ENCODE results near the gene SPEF2.
A peak's percentile ranks its signal among the peaks of the same experiment; 100 is the strongest.

The SPEF2 gene

GRCh38 chr5:35773967-35774366, 156.3 kb downstream of the SPEF2 start:
- no peak for TF ChIP-seq CTCF (conservative IDR thresholded peaks at IDR 0.05; ENCODE audit: low read length)
- peak; percentile 71 for DNase-seq (ENCODE audit: low read depth)
- no peak overlapping the region for H3K4me3 ChIP-seq (ENCODE audit: low read length)

GRCh38 chr5:35776757-35777156, 159.1 kb downstream of the SPEF2 start:
- no peak for TF ChIP-seq CTCF (conservative IDR thresholded peaks at IDR 0.05; ENCODE audit: low read length)
- DNase-seq (ENCODE audit: low read depth): no peak
- no peak overlapping the region for H3K4me3 ChIP-seq (ENCODE audit: low read length)

- no peak overlapping the region for H3K4me3 ChIP-seq (ENCODE audit: low read length)
- DNase-seq (ENCODE audit: low read depth): peak; percentile 84
- TF ChIP-seq CTCF (conservative IDR thresholded peaks at IDR 0.05; ENCODE audit: low read length): peak; percentile 74
Measured at GRCh38 chr5:35777358-35778087, 159.9 kb downstream of the SPEF2 start.

GRCh38 chr5:35778259-35778769, 160.7 kb downstream of the SPEF2 start:
- no peak for TF ChIP-seq CTCF (conservative IDR thresholded peaks at IDR 0.05; ENCODE audit: low read length)
- DNase-seq (ENCODE audit: low read depth): no peak
- H3K4me3 ChIP-seq (ENCODE audit: low read length): no peak overlapping the region

GRCh38 chr5:35780236-35780635, 162.6 kb downstream of the SPEF2 start:
- DNase-seq (ENCODE audit: low read depth): no peak
- TF ChIP-seq CTCF (conservative IDR thresholded peaks at IDR 0.05; ENCODE audit: low read length): no peak
- no peak overlapping the region for H3K4me3 ChIP-seq (ENCODE audit: low read length)

GRCh38 chr5:35781181-35781790, 163.6 kb downstream of the SPEF2 start:
- peak overlapping the region; percentile 28 for H3K4me3 ChIP-seq (ENCODE audit: low read length)

More at GRCh38 chr5:35781181-35781790, 163.6 kb downstream of the SPEF2 start:
- peak; percentile 79 for DNase-seq (ENCODE audit: low read depth)
- no peak for TF ChIP-seq CTCF (conservative IDR thresholded peaks at IDR 0.05; ENCODE audit: low read length)
